Measurements from ENCODE around the gene GPR141. TPM values are rescaled to one million over a fixed set of nuclear protein-coding genes. Genes with fewer than 3 reads are reported as not detected.

GPR141 gene
- total RNA-seq, 4 donors from 2014 or later: 0.80 to 2.0 TPM; not detected in 2

DNA sequence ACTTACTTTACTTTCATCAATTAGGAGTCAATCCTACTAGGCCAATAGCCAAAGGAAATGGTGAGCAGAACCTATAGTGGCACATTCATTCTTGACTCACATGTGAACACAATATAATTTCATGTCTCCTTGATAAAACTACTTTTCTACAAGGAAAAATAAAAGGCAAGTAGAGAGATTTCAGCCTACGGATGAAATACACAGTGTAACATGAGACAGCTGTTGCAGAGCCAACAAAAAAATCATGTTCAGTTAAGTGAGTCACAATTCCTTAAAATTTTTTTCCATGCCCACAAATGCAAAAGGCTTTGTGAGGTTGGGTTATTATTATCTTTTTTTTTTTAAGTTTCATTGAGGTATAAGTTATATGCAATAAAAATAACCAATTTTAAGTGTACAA, 54.8 kb downstream of the GPR141 start:
- H3K4me3 ChIP-seq: no peak overlapping the region
- no peaks in the 10 kb centered on the region for H3K27me3 ChIP-seq
- no peaks in the 10 kb centered on the region for H3K9me3 ChIP-seq
- peaks cover under 1% of the 10 kb centered on the region for H3K4me1 ChIP-seq
- no peaks in the 10 kb centered on the region for H3K36me3 ChIP-seq
- no peak overlapping the region for H3K27ac ChIP-seq
- 34% methylated on average over 1 of the region's 1 CpG for WGBS
- no peak for DNase-seq (ENCODE audit: low spot score in 2 of 2)
- TF ChIP-seq CTCF (IDR thresholded peaks at IDR 0.05) (no peak), EP300 (IDR thresholded peaks at IDR 0.05) (no peak), POLR2AphosphoS5 (IDR thresholded peaks at IDR 0.05) (no peak), POLR2A (IDR thresholded peaks at IDR 0.05) (no peak)

DNA sequence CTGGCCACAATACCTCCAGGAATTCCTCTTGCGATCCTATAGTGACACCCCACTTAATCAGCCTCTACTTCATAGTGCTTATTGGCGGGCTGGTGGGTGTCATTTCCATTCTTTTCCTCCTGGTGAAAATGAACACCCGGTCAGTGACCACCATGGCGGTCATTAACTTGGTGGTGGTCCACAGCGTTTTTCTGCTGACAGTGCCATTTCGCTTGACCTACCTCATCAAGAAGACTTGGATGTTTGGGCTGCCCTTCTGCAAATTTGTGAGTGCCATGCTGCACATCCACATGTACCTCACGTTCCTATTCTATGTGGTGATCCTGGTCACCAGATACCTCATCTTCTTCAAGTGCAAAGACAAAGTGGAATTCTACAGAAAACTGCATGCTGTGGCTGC, 56.8 kb downstream of the GPR141 start:
- WGBS: 93% methylated on average over 7 of the region's 7 CpGs
- Histone ChIP-seq H3K4me1 (no peaks in the 10 kb centered on the region), H3K9me3 (no peaks in the 10 kb centered on the region), H3K27ac (no peak overlapping the region), H3K4me3 (no peak overlapping the region), H3K27me3 (no peaks in the 10 kb centered on the region), H3K36me3 (no peaks in the 10 kb centered on the region)
- TF ChIP-seq POLR2AphosphoS5 (IDR thresholded peaks at IDR 0.05): no peak
- DNase-seq (ENCODE audit: low spot score in 2 of 2): no peak

- no peak for TF ChIP-seq POLR2A (IDR thresholded peaks at IDR 0.05)
- TF ChIP-seq CTCF (IDR thresholded peaks at IDR 0.05): no peak
- no peak for TF ChIP-seq EP300 (IDR thresholded peaks at IDR 0.05)
- no peak for TF ChIP-seq POLR2AphosphoS5 (IDR thresholded peaks at IDR 0.05)
- H3K27ac ChIP-seq: no peak overlapping the region
- H3K27me3 ChIP-seq: no peaks in the 10 kb centered on the region
- H3K4me1 ChIP-seq: no peaks in the 10 kb centered on the region
- no peak for DNase-seq (ENCODE audit: low spot score in 2 of 2)
- no peaks in the 10 kb centered on the region for H3K36me3 ChIP-seq
- H3K9me3 ChIP-seq: no peaks in the 10 kb centered on the region
- H3K4me3 ChIP-seq: no peak overlapping the region
- WGBS: 39% methylated on average over 2 of the region's 2 CpGs
Observed at GRCh38 chr7:37741776-37742175, 58.2 kb downstream of the GPR141 start.

GRCh38 chr7:37751096-37751495, 67.5 kb downstream of the GPR141 start:
- no peak for DNase-seq (ENCODE audit: low spot score in 2 of 2)
- H3K9me3 ChIP-seq: no peaks in the 10 kb centered on the region
- WGBS: 57% methylated on average over 1 of the region's 1 CpG
- TF ChIP-seq POLR2A (IDR thresholded peaks at IDR 0.05) (no peak), EP300 (IDR thresholded peaks at IDR 0.05) (no peak), POLR2AphosphoS5 (IDR thresholded peaks at IDR 0.05) (no peak), CTCF (IDR thresholded peaks at IDR 0.05) (no peak)
- H3K4me3 ChIP-seq: no peak overlapping the region
- H3K36me3 ChIP-seq: no peaks in the 10 kb centered on the region
- H3K27me3 ChIP-seq: no peaks in the 10 kb centered on the region
- H3K4me1 ChIP-seq: no peaks in the 10 kb centered on the region
- no peak overlapping the region for H3K27ac ChIP-seq

GRCh38 chr7:37753398-37754050, 70.0 kb downstream of the GPR141 start:
- 38% methylated on average over 1 of the region's 1 CpG for WGBS
- H3K36me3 ChIP-seq: no peaks in the 10 kb centered on the region
- no peak overlapping the region for H3K4me3 ChIP-seq
- H3K4me1 ChIP-seq: no peaks in the 10 kb centered on the region
- H3K9me3 ChIP-seq: no peaks in the 10 kb centered on the region
- TF ChIP-seq EP300 (IDR thresholded peaks at IDR 0.05) (no peak), CTCF (IDR thresholded peaks at IDR 0.05) (no peak), POLR2A (IDR thresholded peaks at IDR 0.05) (no peak), POLR2AphosphoS5 (IDR thresholded peaks at IDR 0.05) (no peak)
- DNase-seq (ENCODE audit: low spot score in 2 of 2): no peak
- no peak overlapping the region for H3K27ac ChIP-seq
- no peaks in the 10 kb centered on the region for H3K27me3 ChIP-seq

Measured in suprapubic skin (tissue), 4 donors.